ENCODE results near the gene SLC16A9.
"Not testable (repeated sequence)": the region's sequence is repeated elsewhere in the genome, so short reads cannot be mapped to it uniquely, and the experiment has no call there.

The SLC16A9 gene

DNA sequence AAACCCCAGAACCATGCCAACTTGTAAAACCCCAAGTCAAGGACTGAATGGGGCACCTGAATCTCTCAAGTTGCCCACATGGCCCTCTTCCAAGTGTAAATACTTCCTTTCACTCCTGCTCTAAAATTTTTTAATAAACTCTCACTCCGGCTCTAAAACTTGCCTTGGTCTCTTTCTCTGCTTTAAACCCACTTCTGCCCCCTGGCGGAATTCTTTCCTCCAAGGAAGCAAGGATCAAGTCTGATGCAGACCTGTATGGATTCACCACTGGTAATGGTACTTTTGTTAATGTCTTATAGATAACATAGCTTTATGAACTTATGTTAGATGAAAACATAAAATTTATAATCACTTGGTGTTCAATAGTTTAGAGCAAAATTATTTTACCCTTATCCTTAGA is 33.8 kb downstream of the SLC16A9 start:
- DNase-seq (ENCODE audit: low spot score) = no peak

GRCh38 chr10:59674215-59674836 is 35.3 kb downstream of the SLC16A9 start:
- DNase-seq (ENCODE audit: low spot score) = peak; percentile 50

DNA sequence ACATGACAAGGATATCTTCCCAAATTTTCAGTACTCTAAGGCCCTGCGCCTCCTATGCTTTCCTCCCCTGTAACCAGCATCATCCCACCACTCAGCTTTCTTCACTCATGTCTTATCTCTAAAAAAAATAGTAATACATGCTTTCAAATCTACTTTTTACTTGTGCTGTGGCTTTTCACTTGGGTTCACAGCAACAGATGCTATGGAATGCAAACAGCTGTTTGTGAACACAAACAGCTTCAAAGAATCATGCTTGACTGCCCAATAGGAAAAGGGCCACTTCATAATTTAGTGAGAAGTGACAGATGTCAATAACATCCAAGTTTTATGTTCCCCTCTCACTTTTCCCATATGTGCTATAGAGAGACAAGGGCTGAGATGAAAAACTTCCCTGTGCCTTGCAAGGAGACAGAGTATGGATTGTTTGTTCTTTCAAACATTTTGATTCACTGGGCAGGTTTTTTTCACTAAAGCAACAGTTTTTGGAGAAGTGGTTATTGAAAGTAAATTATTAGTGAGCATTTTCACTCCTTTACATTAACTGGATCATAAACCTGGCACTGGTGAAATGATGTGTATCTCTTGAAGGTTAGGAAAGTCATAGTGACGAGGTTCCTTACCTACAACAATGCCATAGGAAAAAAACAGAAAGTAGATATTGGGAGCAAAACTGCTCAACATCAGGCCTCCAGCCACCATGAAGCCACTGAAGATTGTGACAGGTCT is 37.3 kb downstream of the SLC16A9 start:
- DNase-seq (ENCODE audit: low spot score) = no peak

- DNase-seq (ENCODE audit: low spot score) = no peak
These were observed 39.4 kb downstream of the SLC16A9 start for GRCh38 chr10:59670269-59670668.

DNA sequence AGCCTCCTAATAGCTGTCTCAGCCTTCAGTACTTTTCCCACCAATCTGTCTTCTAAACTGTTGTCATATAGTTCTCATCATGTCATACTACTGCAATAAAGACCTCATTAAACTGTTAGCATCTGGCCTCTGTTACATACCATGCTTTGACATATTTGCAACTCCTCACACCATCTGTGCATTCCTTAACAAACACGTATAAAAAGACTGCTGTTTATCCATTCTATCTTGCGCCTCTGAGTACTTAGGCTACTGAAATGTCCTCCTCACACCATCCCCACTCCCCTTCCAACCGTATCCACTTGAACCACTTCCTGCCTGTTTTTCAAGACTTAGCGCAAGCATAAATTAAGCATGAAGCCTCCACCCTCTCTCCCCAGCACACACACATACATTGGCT is 41.6 kb downstream of the SLC16A9 start:
- no peak for DNase-seq (ENCODE audit: low spot score)

- DNase-seq (ENCODE audit: low spot score) = no peak
These were observed 43.3 kb downstream of the SLC16A9 start for GRCh38 chr10:59666310-59666709.

GRCh38 chr10:59663213-59663612 is 46.4 kb downstream of the SLC16A9 start:
- not testable (repeated sequence) for DNase-seq (ENCODE audit: low spot score)

DNA sequence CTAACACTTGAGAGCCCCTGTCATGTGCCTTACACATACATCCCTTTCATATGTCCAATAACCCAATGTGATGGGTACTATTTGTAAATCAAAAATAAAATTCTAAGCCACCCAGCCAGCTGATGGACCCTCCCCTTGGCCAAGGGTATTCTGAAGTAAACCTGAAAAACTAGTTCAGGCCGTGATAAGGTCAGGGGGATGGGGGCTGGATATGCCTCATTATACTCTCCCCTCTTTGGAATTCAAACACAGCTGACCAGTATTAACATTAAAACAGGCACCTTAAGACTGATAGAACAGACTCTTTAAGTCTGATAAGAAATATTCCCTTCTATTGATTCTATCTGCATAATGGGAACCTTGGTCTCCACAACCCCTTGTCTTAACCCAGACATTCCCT is 51.9 kb downstream of the SLC16A9 start:
- no peak for DNase-seq (ENCODE audit: low spot score)

- DNase-seq (ENCODE audit: low spot score) = no peak
These were observed 54.3 kb downstream of the SLC16A9 start for GRCh38 chr10:59655309-59655708.

- DNase-seq (ENCODE audit: low spot score) = no peak
These were observed 55.6 kb downstream of the SLC16A9 start for GRCh38 chr10:59654007-59654406.

- DNase-seq (ENCODE audit: low spot score) = no peak
These were observed 57.7 kb downstream of the SLC16A9 start for GRCh38 chr10:59651902-59652301.

DNA sequence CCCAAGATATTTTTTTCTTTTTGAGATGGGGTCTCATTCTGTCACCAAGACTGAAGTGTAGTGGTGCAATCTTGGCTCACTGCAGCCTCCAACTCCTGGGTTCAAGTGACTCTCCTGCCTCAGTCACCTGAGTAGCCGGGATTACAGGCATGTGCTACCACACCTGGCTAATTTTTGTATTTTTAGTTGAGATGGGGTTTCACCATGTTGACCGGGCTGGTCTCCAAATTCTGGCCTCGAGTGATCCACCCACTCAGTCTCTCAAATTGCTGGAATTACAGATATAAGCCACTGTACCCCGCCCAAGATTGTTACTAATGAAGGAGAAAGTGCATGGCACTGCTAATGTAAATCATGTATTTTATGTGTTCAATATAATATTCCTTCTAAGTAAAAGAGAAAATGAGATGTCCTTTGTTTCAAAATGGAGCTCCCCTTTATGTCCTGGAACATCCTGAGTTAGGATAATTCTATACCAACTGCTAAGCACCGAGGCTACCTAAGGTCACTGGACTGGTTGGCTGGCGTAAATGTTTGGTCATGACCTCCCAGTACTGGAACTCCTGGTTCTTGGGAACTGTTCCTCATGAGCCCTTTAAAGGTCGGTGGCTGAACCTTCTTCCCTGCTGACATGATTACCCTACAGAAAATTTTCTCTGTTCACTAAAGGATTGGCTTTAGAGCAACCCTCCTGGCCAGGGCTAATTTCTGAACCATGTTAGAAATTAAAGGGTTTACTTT is 59.9 kb downstream of the SLC16A9 start:
- DNase-seq (ENCODE audit: low spot score) = no peak

- no peak for DNase-seq (ENCODE audit: low spot score)
These were observed 60.9 kb downstream of the SLC16A9 start for GRCh38 chr10:59648711-59649201.

DNA sequence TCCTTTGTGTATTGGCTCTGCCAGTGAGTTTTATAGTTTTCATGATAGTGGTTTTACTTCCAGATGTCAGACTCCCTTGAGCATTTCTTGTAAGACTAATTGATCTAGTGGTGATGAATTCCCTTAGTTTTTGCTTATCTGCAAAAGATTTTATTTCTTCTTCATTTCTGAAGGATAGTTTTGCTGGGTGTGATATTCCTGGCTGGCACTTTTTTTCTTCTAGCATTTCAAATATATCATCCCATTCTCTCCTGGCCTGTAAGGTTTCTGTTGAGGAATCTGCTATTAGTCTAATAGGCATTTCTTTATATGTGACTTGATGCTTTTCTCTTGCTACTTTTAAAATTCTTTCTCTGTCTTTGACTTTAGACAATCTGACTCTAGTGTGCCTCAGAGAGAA is 64.8 kb downstream of the SLC16A9 start:
- DNase-seq (ENCODE audit: low spot score) = no peak

GRCh38 chr10:59641688-59642087 is 68.0 kb downstream of the SLC16A9 start:
- DNase-seq (ENCODE audit: low spot score) = not testable (repeated sequence)

- DNase-seq (ENCODE audit: low spot score) = no peak
These were observed 74.0 kb downstream of the SLC16A9 start for GRCh38 chr10:59635502-59636290.

DNA sequence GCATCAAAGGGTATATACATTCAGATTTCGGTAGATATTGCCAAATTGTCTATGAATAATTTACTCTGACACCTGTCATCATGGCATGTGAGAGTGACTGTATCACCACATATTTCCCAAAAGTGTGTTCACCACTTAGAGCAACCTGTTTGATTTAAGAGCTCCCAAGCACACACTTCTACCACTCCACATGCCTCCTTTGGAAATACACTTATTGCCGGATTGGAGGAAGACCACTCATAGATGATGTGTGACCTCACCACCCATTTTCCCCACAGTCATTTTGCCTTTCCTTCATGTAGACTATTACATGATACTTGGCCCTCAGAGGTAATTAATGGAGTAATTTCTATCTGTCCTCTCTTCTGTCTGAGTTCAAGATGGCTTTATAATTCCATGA is 75.5 kb downstream of the SLC16A9 start:
- DNase-seq (ENCODE audit: low spot score) = no peak

GRCh38 chr10:59633063-59633462 is 76.6 kb downstream of the SLC16A9 start:
- no peak for DNase-seq (ENCODE audit: low spot score)

DNA sequence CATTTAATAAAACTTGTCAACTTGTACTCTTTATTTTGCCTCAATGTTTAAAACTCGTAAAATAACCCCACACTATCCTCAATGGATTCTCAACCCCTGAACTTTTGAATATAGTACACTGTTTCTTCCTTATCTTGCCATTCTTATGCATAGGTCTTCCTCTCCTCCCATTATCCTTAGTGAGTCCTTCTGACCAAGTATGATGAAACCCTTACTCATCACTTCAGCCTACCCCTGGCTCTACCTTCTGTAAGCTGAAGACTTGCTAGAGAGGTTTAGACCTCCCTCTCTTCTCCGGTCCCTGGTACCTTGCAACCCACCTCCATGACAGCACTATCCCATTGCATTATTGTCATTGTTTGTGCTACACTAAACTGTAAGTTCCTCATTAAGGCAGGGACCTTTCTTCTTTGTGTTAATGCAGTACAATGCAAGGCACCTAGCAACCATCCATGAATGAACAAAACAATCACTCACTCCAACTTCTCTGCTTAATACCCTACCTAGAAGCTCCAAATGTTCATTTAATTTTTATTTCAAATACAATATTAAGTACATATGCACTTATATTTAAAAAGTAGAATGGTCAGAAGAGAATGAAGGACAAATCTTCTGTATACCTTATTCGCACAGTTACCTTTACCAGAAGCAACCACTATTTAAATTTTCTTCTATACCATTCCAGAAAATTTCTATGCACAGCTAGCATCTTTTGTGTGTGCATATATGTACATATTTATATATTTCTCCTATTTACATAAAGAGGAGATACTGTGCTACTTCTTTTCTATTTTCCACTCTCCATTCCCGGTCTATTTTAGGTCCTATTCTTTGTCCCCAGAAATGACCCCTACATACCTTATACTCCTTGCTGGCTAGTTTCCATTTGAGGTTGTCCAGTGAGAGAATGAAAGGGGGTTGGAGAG is 77.5 kb downstream of the SLC16A9 start:
- DNase-seq (ENCODE audit: low spot score) = no peak

DNA sequence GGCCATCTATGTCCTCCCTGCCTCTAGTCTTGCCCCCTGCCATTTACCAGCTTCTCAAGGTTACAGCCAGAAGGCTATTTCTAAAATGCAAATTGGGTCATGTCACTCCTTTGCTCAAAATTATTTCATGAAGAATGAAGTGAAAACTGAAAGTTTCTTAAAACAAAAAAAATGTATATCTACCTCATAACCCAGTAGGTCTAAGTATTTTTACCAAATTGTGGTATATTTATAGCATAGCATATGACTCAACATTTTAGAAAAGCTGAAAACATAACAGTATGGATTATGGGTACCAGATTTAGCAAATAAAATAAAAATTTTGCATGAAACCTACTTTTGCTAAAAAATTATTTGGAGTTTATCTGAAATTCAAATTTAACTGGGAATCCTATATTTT is 78.4 kb downstream of the SLC16A9 start:
- no peak for DNase-seq (ENCODE audit: low spot score)

GRCh38 chr10:59628965-59629364 is 80.7 kb downstream of the SLC16A9 start:
- no peak for DNase-seq (ENCODE audit: low spot score)
